Keratinocyte (primary cell): ENCODE measurements around the gene RAE1. TPM values are rescaled to one million over a fixed set of nuclear protein-coding genes. Genes with fewer than 3 reads are reported as not detected.

Experiments
- DNase-seq: peaks from one replicate; pipeline ENCODE4 v3.0.0-alpha.2; 2011; ENCODE audit warnings: low read depth, missing footprints, low spot score
- FAIRE-seq: peaks from 2 replicates; lab custom pipeline; 2011; peaks lifted over from hg19 to GRCh38; lab: Jason Lieb, UNC
- H2AFZ ChIP-seq: 2 replicates; pipeline ENCODE4 v1.6.0; 2012; ENCODE audit warnings: low read length, control low read depth, inconsistent platforms; ENCODE audit not compliant: control insufficient read depth
- H3K27ac ChIP-seq: 2 replicates; pipeline ENCODE4 v1.5.1; 2011; ENCODE audit warnings: low read length; ENCODE audit not compliant: control insufficient read depth, insufficient read depth
- H3K27me3 ChIP-seq: 3 replicates; pipeline ENCODE4 v1.6.0; 2011; ENCODE audit warnings: low read length; ENCODE audit not compliant: control insufficient read depth, insufficient read depth; ENCODE audit errors: extremely low read depth
- H3K36me3 ChIP-seq, 2 experiments: 2 replicates in 1 of 2; 3 replicates in 1 of 2; pipeline ENCODE4 v1.5.1; 2011; ENCODE audit warnings: low read length in 2 of 2, mild to moderate bottlenecking in 1 of 2; ENCODE audit not compliant: control insufficient read depth in 2 of 2, insufficient read depth in 2 of 2; ENCODE audit errors: extremely low read depth in 1 of 2
- H3K4me1 ChIP-seq: 3 replicates; pipeline ENCODE4 v1.5.1; 2011; ENCODE audit warnings: low read length; ENCODE audit not compliant: control insufficient read depth, insufficient read depth; ENCODE audit errors: extremely low read depth
- H3K4me2 ChIP-seq: 3 replicates; pipeline ENCODE4 v1.6.0; 2011; ENCODE audit warnings: low read depth, low read length; ENCODE audit not compliant: control insufficient read depth, insufficient read depth; ENCODE audit errors: extremely low read depth
- H3K4me3 ChIP-seq, 3 experiments: fragments of 200-600 bp in 1 of 3; sonication (generic) in 1 of 3; 2 replicates in 2 of 3; 3 replicates in 1 of 3; pipeline ENCODE4 v1.5.1; 2011 to 2016; ENCODE audit warnings: low read length in 3 of 3, mild to moderate bottlenecking in 3 of 3, control low read depth in 2 of 3, inconsistent platforms in 1 of 3, low read depth in 1 of 3, mixed read lengths in 1 of 3, mixed run types in 1 of 3, moderate library complexity in 1 of 3; ENCODE audit not compliant: control insufficient read depth in 2 of 3, insufficient read depth in 2 of 3; ENCODE audit errors: extremely low read depth in 1 of 3
- H3K79me2 ChIP-seq: 2 replicates; pipeline ENCODE4 v1.6.0; 2012; ENCODE audit warnings: low read length; ENCODE audit not compliant: control insufficient read depth, insufficient read depth
- H3K9ac ChIP-seq: 3 replicates; pipeline ENCODE4 v1.6.0; 2011; ENCODE audit warnings: low read length; ENCODE audit not compliant: control insufficient read depth, insufficient read depth; ENCODE audit errors: extremely low read depth
- H3K9me1 ChIP-seq: 3 replicates; pipeline ENCODE4 v1.6.0; 2011; ENCODE audit warnings: low read length; ENCODE audit not compliant: control insufficient read depth, insufficient read depth; ENCODE audit errors: extremely low read depth
- H3K9me3 ChIP-seq: 2 replicates; pipeline ENCODE4 v1.5.1; 2012; ENCODE audit warnings: low read depth, low read length; ENCODE audit not compliant: control insufficient read depth
- H4K20me1 ChIP-seq: 3 replicates; pipeline ENCODE4 v1.6.0; 2011; ENCODE audit warnings: low read length; ENCODE audit not compliant: control insufficient read depth, insufficient read depth; ENCODE audit errors: extremely low read depth
- CTCF ChIP-seq, 3 experiments: IDR thresholded peaks in 1 of 3; conservative IDR thresholded peaks in 1 of 3; optimal IDR thresholded peaks in 1 of 3; 2 replicates in 2 of 3; 3 replicates in 1 of 3; pipeline versions ENCODE3 to v1.5.1; 2011; ENCODE audit warnings: low read length in 3 of 3, mild to moderate bottlenecking in 3 of 3, moderate library complexity in 2 of 3, control low read depth in 1 of 3, inconsistent platforms in 1 of 3; ENCODE audit not compliant: insufficient read depth in 2 of 3; ENCODE audit errors: extremely low read depth in 1 of 3
- EZH2 ChIP-seq: IDR thresholded peaks from one replicate; pipeline ENCODE4 v1.6.1; 2012; ENCODE audit warnings: inconsistent platforms, mild to moderate bottlenecking, low read length, moderate library complexity
- dilution Hi-C: fragments of 300-500 bp; cut with MboI; formaldehyde crosslinking; loops from one replicate; pipeline ENCODE4 v1.7.0; 2020; ENCODE audit warnings: low sequenced_read_pairs; ENCODE audit not compliant: extremely low pct_ligation_motif_present
- polyA plus RNA-seq, 5 experiments: library from polyadenylated mRNA; depleted of rRNA in 3 of 5; stranded (reverse) in 3 of 5; stranded (forward) in 1 of 5; unstranded in 1 of 5; fragments of >200 nt; gene quantifications; 1 replicate in 1 of 5; 2 replicates in 3 of 5; 3 replicates in 1 of 5; pipeline versions ENCODE4 v1.2.1 to v1.2.3, GENCODE V29; 2011 to 2012; ENCODE audit warnings: missing spikeins in 2 of 5, low read depth in 1 of 5, low replicate concordance in 1 of 5

Gene RAE1
- polyA plus RNA-seq, 1 donor (not counting 4 experiments of a cell fraction or from before 2014, with no cell fraction given), result 32.4 TPM

GRCh38 chr20:57415771-57416170 is 64.7 kb downstream of the RAE1 start:
- Histone ChIP-seq H3K4me3 (no peak overlapping the region), H3K27me3 (peaks cover 54% of the 10 kb centered on the region), H3K4me2 (no peak overlapping the region), H3K4me1 (no peaks in the 10 kb centered on the region), H4K20me1 (no peaks in the 10 kb centered on the region), H3K79me2 (no peaks in the 10 kb centered on the region), H3K9me3 (no peaks in the 10 kb centered on the region), H3K9me1 (no peaks in the 10 kb centered on the region), H2AFZ (no peak overlapping the region), H3K9ac (no peak overlapping the region), H3K27ac (no peak overlapping the region), H3K36me3 (no peaks in the 10 kb centered on the region)
- FAIRE-seq (no peak), DNase-seq (no peak)
- TF ChIP-seq CTCF (optimal IDR thresholded peaks at IDR 0.05 in 1 of 3, IDR thresholded peaks at IDR 0.05 in 1 of 3, conservative IDR thresholded peaks at IDR 0.05 in 1 of 3; ENCODE audit: extremely low read depth in 1 of 3, insufficient read depth in 2 of 3, low read length in 3 of 3) (no peak), EZH2 (no peak)
- dilution Hi-C loops, result no loop called here

- dilution Hi-C loops, result no loop called here
- no peaks in the 10 kb centered on the region for H3K79me2 ChIP-seq
- H3K27me3 ChIP-seq, result peaks cover 60% of the 10 kb centered on the region
- H3K27ac ChIP-seq, result no peak overlapping the region
- no peak overlapping the region for H3K4me3 ChIP-seq
- no peak for FAIRE-seq
- no peak overlapping the region for H3K4me2 ChIP-seq
- no peaks in the 10 kb centered on the region for H3K9me3 ChIP-seq
- H3K36me3 ChIP-seq, result no peaks in the 10 kb centered on the region
- no peak overlapping the region for H2AFZ ChIP-seq
- no peak overlapping the region for H3K9ac ChIP-seq
- H3K9me1 ChIP-seq, result no peaks in the 10 kb centered on the region
- TF ChIP-seq CTCF (optimal IDR thresholded peaks at IDR 0.05 in 1 of 3, IDR thresholded peaks at IDR 0.05 in 1 of 3, conservative IDR thresholded peaks at IDR 0.05 in 1 of 3; ENCODE audit: extremely low read depth in 1 of 3, insufficient read depth in 2 of 3, low read length in 3 of 3) (no peak), EZH2 (no peak)
- no peaks in the 10 kb centered on the region for H4K20me1 ChIP-seq
- no peaks in the 10 kb centered on the region for H3K4me1 ChIP-seq
- no peak for DNase-seq
Measured at GRCh38 chr20:57416296-57417022, 65.4 kb downstream of the RAE1 start.
